Thymus (tissue), 14 donors: ENCODE measurements around the gene BDKRB2. TPM values are rescaled to one million over a fixed set of nuclear protein-coding genes. Genes with fewer than 3 reads are reported as not detected.
A peak's percentile ranks its signal among the peaks of the same experiment; 100 is the strongest.

ENCODE experiments used
- DNase-seq, 9 donors: peaks; one replicate each; pipeline ENCODE4 v3.0.0-alpha.2; 2013; ENCODE audit warnings: low spot score in 9 of 9, low read depth in 6 of 9, missing footprints in 1 of 9
- H3K27ac ChIP-seq, 2 donors: one replicate each; pipeline ENCODE4 v1.5.1; 2013; ENCODE audit warnings: control low read depth in 1 of 2, low read depth in 1 of 2, low read length in 1 of 2, mild to moderate bottlenecking in 1 of 2, moderate library complexity in 1 of 2
- H3K27me3 ChIP-seq, 2 donors: one replicate each; pipeline ENCODE4 v1.5.1; 2013; ENCODE audit warnings: low read length in 1 of 2; ENCODE audit not compliant: control insufficient read depth in 2 of 2, insufficient read depth in 1 of 2
- H3K36me3 ChIP-seq, 2 donors: one replicate each; pipeline ENCODE4 v1.5.1; 2013; ENCODE audit warnings: low read length in 1 of 2, mild to moderate bottlenecking in 1 of 2, moderate library complexity in 1 of 2; ENCODE audit not compliant: control insufficient read depth in 2 of 2, insufficient read depth in 2 of 2
- H3K4me1 ChIP-seq, 2 donors: one replicate each; pipeline ENCODE4 v1.5.1; 2013; ENCODE audit warnings: low read length in 2 of 2; ENCODE audit not compliant: control insufficient read depth in 2 of 2, insufficient read depth in 2 of 2
- H3K4me3 ChIP-seq, 2 donors: one replicate each; pipeline ENCODE4 v1.5.1; 2013; ENCODE audit warnings: low read length in 2 of 2, control low read depth in 1 of 2, mild to moderate bottlenecking in 1 of 2
- H3K9me3 ChIP-seq, 2 donors: one replicate each; pipeline ENCODE4 v1.5.1; 2013; ENCODE audit warnings: low read length in 1 of 2, mild to moderate bottlenecking in 1 of 2; ENCODE audit not compliant: control insufficient read depth in 2 of 2, insufficient read depth in 1 of 2
- WGBS: extraction: QIAGEN DNeasy Blood & Tissue Kit; methylation state at CpG from one replicate; pipeline ENCODE4 v1.1.7; 2013; 5-methylcytosine and 5-hydroxymethylcytosine counted together
- long read RNA-seq, 10 donors: transcript quantifications; one replicate each; lab custom pipeline, GENCODE V29; 2026
- polyA plus RNA-seq: library from polyadenylated mRNA; stranded (reverse); fragments of 200-250 nt; gene quantifications from one replicate; pipeline ENCODE4 v1.2.3, GENCODE V29; 2013
- total RNA-seq: library from RNA; stranded (reverse); fragments of 120-200 nt; gene quantifications from one replicate; pipeline ENCODE4 v1.2.4, GENCODE V29; 2013
- donor health status: healthy.

Gene BDKRB2
- 1.7 TPM for total RNA-seq
- 1.1 TPM for polyA plus RNA-seq
- long read RNA-seq, donor 1, result 0 reads
- long read RNA-seq, donor 2, result 0 reads
- long read RNA-seq, donor 3, full-length matches to known transcripts, result 2 of 2 reads
- long read RNA-seq, donor 3, partial matches to known transcripts, result 0 of 2 reads
- long read RNA-seq, donor 3, other reads (novel, unspliced or antisense), result 0 of 2 reads
- long read RNA-seq, donor 4, result 0 reads
- long read RNA-seq, donor 5, result 0 reads
- long read RNA-seq, donor 6, result 0 reads
- long read RNA-seq, donor 7, result 0 reads
- long read RNA-seq, donor 8, full-length matches to known transcripts, result 1 of 1 reads
- long read RNA-seq, donor 8, partial matches to known transcripts, result 0 of 1 reads
- long read RNA-seq, donor 8, other reads (novel, unspliced or antisense), result 0 of 1 reads
- long read RNA-seq, donor 9, result 0 reads
- long read RNA-seq, donor 10, result 0 reads

DNA sequence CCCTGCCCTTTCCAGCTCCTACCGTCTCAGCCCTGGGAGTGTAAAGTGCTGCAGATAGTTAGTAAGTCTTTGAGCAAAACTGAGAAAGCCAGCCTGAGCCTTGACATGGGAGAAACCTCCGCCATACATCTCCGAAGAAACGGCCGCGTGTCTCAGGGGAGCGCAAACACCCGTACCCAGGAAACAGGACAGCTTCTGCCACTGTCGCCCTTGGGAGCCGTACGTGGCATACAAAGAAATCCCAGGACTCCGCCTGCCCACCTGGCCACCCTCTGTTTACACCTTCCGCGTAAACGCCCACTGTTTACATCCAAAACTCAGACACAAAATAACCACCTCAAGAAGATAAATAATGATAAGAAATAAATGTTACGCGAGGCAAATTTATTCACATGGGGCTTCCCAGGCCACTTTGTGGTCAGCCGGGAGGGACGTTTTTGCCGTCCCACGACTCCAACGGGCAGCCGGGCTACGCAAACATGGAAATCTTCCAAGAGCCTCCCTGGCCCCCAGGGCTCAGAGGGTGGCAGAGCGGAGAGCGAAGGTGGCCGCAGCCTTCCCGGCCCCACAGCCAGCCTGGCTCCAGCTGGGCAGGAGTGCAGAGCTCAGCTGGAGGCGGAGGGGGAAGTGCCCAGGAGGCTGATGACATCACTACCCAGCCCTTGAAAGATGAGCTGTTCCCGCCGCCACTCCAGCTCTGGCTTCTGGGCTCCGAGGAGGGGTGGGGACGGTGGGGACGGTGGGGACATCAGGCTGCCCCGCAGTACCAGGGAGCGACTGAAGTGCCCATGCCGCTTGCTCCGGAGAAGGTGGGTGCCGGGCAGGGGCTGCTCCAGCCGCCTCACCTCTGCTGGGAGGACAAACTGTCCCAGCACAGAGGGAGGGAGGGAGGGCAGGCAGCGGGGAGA, at the start of gene BDKRB2:
Gene BDKRB2, plus strand, starts transcription at position 689 of the 908 bp plus-strand sequence. CDS start 32,269 bp downstream, outside the sequence.
- Histone ChIP-seq H3K4me3 (peak within 1 kb of the TSS; percentile 2 to 27), H3K36me3 (no peaks in the 10 kb centered on the region), H3K27ac (peak within 1 kb of the TSS in 1 of 2 donors; percentile 46), H3K4me1 (peaks cover 0 to 3% of the 10 kb centered on the region in 2 donors), H3K9me3 (no peaks in the 10 kb centered on the region), H3K27me3 (peaks cover 10 to 48% of the 10 kb centered on the region in 2 donors)
- DNase-seq, result peak in 1 of 9 donors; percentile 3
- 17% methylated on average over 41 of the region's 41 CpGs for WGBS

DNA sequence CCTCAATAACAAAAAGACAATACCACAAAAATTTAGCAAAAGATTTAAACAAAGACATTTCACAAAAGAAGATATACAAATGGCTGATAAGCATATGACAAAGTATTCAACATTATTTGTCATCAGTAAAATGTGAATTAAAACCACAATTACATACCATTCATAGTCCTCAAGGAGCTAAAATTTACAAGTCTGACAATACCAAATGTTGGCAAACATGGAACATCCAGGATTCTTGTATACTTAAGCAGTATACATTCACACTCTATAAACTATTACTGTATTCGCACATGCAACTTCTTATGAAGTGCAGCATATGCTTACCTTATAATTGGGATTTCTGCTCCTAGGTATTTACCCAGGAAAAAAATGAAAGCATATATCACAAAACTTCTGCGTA, 49.7 kb upstream of the BDKRB2 start:
- Histone ChIP-seq H3K27ac (no peak overlapping the region), H3K4me1 (no peaks in the 10 kb centered on the region), H3K4me3 (no peak overlapping the region), H3K27me3 (no peaks in the 10 kb centered on the region), H3K9me3 (no peaks in the 10 kb centered on the region), H3K36me3 (no peaks in the 10 kb centered on the region)
- no peak for DNase-seq
- WGBS, result 99% methylated on average over 2 of the region's 2 CpGs

DNA sequence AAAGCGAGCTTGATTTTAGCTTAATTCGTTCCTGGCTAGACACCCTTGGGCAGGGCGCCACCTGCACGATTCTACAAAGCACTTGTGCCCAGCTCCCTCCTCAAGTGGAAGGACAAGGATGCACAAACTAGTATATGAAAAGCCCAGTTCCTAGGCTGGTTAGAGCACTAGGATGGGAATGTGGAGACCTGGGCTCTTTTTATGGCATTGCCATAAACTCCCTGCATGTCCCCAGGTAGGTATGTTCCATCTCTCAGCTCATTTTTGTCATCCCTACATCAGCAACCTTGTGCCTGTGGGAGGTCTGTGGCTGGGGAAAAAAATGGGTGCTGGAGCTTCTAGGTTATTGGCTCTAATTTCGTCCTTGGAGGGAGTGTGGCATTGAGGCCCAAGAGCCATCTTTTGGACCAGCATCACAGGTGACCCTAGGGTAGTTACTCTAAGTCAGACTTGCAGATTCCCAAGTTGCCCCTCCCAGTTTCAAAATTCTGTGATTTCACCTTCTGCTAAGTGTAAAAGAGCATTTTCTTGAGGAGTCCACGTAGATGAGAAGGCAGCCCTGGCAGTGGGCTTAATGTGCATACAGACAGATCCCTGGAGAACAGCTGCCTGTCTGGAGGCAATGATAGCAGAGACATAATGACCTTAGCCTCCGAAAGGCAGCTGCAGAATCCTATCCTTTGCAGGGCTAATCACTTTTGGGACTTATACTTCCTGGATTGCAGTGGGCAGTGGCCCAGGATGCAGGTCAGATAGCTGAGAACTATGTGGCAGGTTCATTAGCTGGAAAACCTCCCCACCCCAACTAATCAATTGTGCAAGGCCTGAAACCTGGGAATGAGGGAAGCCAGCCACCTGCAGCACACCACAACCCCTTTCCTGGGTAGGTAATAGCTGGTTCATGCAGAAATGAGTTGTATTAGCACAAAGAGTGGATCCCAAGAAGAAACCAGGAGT, 47.6 kb upstream of the BDKRB2 start:
- H3K9me3 ChIP-seq, result no peaks in the 10 kb centered on the region
- no peaks in the 10 kb centered on the region for H3K36me3 ChIP-seq
- H3K4me3 ChIP-seq, result no peak overlapping the region
- no peaks in the 10 kb centered on the region for H3K4me1 ChIP-seq
- H3K27me3 ChIP-seq, result no peaks in the 10 kb centered on the region
- 84% methylated on average over 7 of the region's 7 CpGs for WGBS
- H3K27ac ChIP-seq, result no peak overlapping the region
- DNase-seq, result no peak

DNA sequence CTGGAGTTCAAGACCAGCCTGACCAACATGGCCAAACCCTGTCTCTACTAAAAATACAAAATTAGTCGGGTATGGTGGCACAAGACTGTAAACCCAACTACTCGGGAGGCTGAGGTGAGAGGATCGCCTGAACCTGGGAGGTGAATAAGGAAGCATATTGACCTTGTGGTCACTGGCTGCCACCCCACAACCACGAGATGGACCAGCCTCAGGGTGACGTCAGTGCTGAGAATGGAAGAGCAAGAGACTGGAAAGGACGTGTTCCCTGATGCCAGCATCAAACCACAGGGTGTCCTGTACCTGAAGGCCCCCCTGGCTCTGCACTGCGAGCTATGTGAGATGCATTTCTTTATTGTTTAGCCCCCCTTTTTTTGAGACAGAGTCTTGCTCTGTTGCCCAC, 45.9 kb upstream of the BDKRB2 start:
- H3K36me3 ChIP-seq, result no peaks in the 10 kb centered on the region
- H3K27ac ChIP-seq, result no peak overlapping the region
- WGBS, result 80% methylated on average over 7 of the region's 7 CpGs
- DNase-seq, result no peak
- no peaks in the 10 kb centered on the region for H3K27me3 ChIP-seq
- no peaks in the 10 kb centered on the region for H3K9me3 ChIP-seq
- no peaks in the 10 kb centered on the region for H3K4me1 ChIP-seq
- no peak overlapping the region for H3K4me3 ChIP-seq

DNA sequence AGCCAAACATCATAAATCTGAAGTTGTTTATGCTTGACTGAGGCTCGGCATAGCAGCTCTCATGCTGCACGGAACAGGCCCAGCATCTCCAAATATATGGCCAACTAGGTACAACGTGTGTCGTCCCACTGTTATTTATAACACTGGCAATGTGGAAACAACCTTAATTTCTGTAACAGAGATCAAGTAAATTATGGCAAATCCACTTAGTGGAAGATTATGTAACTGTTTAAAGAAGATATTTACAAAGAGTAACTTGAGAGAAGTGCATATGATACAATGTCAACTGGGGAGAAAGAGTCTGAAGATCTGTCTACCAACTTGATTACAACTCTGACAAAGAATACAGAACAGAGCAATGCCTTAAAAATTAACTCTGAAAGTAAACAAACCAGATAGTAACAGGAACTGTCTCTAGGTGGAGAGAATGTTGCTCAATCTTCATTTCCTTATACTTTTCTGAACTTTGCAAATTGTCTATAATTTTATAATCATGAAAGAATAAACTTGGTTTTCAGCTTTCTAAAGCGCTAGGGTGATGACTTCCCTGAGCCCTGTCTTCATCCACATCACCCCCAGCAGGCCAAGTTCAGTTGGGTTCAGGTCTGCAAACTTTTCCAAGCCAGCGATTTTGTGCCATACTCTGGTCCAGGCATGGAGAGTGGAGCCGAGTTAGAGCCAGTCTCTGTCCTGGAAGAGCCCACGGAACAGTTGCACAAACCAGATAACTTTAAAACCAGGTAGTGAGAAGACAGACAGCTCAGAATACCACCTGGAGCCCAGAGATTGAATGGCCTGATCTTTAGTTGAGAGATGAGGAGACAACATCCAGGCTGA, 44.3 kb upstream of the BDKRB2 start:
- no peaks in the 10 kb centered on the region for H3K9me3 ChIP-seq
- no peak overlapping the region for H3K4me3 ChIP-seq
- 93% methylated on average over 8 of the region's 8 CpGs for WGBS
- no peaks in the 10 kb centered on the region for H3K4me1 ChIP-seq
- H3K27me3 ChIP-seq, result no peaks in the 10 kb centered on the region
- no peak for DNase-seq
- no peaks in the 10 kb centered on the region for H3K36me3 ChIP-seq
- H3K27ac ChIP-seq, result no peak overlapping the region

DNA sequence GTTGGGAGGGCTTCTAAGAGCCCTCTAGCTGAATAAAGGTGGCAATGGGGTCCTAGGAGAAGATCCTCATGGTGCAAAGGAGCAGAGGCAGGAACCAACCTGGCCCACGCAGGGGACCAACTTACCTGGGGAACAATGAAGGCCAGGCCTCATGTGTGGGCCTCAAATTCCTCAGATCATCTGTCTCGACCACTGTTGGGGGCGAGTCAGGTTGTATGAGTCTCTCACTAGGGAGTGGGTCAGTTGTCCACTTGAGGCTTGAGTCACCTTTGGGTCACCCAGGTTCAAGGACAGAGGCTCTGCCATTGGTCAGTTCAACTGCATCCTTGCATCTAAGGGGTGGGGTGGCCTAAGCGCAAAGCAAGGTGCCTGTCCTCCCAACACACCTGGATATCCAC, 43.7 kb upstream of the BDKRB2 start:
- DNase-seq, result no peak
- 96% methylated on average over 4 of the region's 4 CpGs for whole genome bisulfite sequencing
- Histone ChIP-seq H3K27ac (no peak overlapping the region), H3K4me3 (no peak overlapping the region), H3K36me3 (no peaks in the 10 kb centered on the region), H3K9me3 (no peaks in the 10 kb centered on the region), H3K27me3 (no peaks in the 10 kb centered on the region), H3K4me1 (no peaks in the 10 kb centered on the region)

DNA sequence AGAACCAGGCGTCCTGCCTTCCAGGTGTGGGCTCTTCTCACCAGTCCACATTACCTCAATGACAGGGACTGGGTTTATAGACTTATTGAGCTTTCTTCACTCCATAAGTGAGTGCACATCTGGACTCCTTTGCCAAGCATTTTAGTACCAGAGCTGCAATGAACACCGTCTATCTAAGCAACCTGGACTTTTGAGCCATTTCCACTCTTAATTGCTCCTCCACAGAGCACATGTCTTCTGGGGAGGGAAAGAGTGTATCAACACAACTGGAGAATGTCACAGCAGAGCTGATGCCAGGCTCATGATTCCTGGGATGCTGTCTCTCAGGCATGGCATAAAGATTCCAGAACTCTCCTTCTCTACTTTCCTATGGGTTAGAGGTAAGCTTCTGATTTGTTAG, 43.0 kb upstream of the BDKRB2 start:
- 93% methylated on average over 2 of the region's 2 CpGs for WGBS
- no peaks in the 10 kb centered on the region for H3K36me3 ChIP-seq
- no peak for DNase-seq
- H3K4me1 ChIP-seq, result no peaks in the 10 kb centered on the region
- H3K4me3 ChIP-seq, result no peak overlapping the region
- no peak overlapping the region for H3K27ac ChIP-seq
- H3K27me3 ChIP-seq, result no peaks in the 10 kb centered on the region
- H3K9me3 ChIP-seq, result no peaks in the 10 kb centered on the region

DNA sequence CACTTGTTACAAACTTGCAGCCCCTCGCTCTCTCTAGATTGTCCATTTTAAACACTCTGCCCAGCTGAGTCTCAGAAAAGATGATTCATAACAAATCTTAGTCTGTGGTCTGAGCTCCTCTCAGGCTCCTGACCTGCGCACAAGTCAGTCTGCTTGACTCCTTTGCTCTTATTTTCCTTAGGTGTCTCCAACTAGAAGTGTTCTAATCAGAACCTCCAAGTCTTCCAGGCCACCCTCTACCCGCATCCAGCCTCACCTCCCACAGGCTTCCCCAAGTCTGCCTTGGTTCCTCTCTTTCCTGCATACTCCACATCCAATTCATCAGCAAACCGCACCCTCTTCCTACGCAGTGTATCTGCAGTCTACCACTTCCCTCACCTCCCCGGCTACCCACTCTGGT, 42.4 kb upstream of the BDKRB2 start:
- 94% methylated on average over 6 of the region's 6 CpGs for WGBS
- H3K27me3 ChIP-seq, result no peaks in the 10 kb centered on the region
- no peaks in the 10 kb centered on the region for H3K4me1 ChIP-seq
- H3K27ac ChIP-seq, result no peak overlapping the region
- H3K4me3 ChIP-seq, result no peak overlapping the region
- DNase-seq, result no peak
- H3K36me3 ChIP-seq, result no peaks in the 10 kb centered on the region
- H3K9me3 ChIP-seq, result no peaks in the 10 kb centered on the region
